ENCODE measurements around the gene LRRC10B.

The LRRC10B gene

DNA sequence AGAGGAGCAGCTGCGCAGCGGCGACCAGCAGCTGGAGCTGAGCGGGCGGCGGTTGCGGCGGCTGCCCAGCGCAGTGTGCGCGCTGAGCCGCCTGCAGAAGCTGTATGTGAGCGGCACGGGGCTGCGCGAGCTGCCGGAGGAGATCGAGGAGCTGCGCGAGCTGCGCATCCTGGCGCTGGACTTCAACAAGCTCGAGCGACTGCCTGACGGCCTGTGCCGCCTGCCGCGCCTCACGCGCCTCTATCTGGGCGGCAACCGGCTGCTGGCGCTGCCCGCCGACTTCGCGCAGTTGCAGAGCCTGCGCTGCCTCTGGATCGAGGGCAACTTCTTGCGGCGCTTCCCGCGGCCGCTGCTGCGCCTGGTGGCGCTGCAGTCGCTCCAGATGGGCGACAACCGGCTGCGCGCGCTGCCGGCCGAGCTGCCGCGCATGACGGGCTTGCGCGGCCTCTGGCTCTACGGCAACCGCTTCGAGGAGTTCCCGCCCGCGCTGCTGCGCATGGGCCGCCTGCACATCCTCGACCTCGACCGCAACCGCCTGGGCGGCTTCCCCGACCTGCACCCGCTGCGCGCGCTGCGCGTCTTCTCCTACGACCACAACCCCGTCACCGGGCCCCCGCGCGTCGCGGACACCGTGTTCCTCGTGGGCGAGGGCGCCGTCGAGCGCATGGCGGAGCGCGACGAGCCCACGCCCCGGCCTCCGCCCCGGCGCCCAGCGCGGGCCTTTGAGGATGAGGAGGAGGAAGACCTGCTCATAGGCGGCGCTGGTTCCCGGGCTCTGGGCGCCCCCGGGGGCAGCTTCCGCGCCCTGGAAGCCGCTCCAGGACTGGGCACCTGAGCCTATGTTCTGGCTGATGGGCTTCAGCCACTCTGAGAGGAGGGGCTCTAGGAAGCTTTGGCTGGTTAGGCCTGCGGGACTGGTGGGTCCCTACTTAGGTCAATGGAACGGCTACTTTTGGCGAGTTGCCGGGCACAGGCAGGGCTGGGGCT, 787 bp downstream of the LRRC10B start:
- DNase-seq (ENCODE audit: low read depth in 2 of 2) = peak; percentile 67 to 76

DNA sequence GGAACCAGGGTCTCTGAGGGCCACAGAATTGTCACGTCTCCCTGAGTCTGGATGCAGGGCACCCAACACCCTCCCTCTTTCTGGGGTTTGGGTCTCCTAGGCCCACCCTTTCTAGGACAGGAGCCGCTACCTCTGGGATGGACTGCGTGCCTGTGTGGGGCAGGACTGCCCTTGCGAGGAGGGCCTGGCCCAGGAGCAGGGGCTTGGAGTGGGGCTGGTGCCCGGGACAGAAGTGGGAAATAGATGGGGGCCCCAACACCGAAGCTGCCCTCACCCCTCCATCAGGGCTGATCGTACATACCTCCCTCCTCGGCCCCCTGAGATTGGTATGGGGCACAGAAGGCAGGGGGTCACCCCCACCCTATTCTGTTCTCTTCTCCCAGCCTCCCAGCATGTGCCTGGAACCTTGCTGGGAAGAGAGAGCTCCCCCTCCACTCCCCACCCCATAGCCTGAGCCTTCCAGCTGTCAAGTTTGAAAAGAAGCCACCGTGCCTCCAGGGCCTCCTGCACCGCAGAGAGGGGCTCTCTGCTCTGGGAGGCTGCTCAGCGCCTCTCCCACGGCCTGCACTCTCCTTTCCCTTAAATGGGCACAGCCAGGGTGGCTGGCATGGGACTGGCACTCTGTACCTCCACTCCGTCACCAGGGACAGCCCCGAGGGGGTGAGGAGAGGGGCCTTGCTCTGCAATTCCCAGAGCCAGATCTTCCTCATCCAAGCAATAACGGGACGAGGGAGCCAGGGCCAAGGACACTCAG, 1.8 kb downstream of the LRRC10B start:
- no peak for DNase-seq (ENCODE audit: low read depth in 2 of 2)

DNA sequence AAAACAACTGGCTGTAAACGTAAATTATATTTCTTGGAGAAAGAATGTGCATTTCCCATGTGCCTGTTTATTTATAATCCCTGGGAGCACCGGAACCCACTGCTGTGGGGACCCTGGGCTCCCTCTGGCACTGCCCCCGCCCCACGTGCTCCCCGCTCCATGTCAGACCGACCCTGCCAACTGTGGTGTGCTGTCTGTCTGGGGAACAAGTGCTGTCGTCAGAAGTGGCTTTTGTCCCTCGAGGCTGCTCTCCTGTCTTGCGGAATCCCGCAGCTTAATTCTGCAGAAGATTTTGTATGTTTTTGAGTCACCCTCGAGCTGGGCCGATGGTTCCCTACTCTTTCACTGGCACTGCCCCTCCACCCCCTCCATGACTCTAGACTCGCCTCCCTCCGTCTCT, 2.4 kb downstream of the LRRC10B start:
- no peak for DNase-seq (ENCODE audit: low read depth in 2 of 2)

DNA sequence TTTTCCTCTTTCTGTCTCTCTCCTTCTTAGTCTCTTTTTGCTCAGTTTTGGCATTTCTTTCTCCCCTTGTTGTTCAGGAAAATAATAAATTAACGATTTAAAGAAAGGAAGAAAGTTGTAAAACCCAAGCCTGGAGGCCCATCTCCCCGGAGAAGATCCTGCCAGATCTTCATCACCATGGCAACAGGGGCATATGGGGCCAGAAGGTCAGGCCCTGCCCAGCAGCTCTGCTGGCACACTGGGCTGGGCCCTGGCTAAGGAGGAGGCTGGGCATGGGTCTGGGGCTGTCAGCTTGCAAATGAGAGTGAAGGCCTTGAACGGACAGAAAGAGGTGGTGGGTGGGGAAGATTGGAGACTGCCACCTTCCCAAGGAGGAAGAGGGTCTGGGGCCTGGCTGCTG, 2.8 kb downstream of the LRRC10B start:
- no peak for DNase-seq (ENCODE audit: low read depth in 2 of 2)

DNA sequence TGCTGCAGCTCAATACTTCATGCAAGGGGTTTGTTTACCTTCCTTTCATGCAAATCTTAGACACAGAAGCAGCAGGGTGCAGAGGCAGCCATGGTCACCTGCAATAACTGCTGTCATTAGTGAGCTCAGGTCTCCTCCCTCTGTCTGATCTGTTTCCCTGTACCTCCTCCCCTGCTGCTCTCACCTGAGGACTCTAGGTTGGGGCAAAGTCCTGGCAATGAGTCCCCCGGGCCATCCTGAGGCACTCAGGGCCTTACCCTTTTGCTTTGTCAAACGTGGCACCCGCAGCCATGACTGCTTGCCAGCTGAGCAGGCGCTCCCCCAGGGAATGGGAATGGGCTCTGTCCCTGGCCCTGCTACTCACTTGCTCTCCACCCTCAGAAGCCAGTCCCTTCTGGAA, 3.9 kb downstream of the LRRC10B start:
- DNase-seq (ENCODE audit: low read depth in 2 of 2) = no peak

DNA sequence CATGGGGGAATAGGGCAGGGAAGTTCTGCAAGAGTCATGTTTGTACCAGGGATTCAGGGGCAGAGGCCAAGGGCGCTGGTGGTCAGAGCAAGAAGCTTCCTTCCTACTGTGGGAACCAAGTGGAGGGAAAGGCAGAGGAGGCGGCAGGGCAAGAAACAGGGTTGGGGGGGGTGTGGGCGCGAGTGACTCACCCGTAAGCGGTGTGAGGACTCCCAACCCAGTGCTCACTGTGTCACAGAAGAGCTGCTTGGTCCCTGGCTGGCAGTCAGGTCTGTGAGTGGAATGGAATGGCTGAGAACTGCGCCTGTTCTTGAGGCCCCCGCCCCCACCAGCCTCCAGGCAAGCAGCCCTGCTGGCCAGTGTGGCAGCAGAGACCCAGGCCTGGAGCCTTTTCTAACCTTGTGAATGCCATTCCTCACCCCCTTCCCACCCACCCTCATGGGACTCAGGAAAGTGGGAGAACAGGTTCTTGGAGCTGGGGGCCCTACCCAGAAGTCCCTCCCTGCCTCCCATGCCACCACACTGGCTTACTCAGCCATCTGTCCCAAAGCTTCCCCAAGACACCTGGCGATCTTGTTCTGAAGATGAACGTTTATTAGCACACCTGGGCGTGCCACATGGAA, 4.7 kb downstream of the LRRC10B start:
- DNase-seq (ENCODE audit: low read depth in 2 of 2) = no peak

DNA sequence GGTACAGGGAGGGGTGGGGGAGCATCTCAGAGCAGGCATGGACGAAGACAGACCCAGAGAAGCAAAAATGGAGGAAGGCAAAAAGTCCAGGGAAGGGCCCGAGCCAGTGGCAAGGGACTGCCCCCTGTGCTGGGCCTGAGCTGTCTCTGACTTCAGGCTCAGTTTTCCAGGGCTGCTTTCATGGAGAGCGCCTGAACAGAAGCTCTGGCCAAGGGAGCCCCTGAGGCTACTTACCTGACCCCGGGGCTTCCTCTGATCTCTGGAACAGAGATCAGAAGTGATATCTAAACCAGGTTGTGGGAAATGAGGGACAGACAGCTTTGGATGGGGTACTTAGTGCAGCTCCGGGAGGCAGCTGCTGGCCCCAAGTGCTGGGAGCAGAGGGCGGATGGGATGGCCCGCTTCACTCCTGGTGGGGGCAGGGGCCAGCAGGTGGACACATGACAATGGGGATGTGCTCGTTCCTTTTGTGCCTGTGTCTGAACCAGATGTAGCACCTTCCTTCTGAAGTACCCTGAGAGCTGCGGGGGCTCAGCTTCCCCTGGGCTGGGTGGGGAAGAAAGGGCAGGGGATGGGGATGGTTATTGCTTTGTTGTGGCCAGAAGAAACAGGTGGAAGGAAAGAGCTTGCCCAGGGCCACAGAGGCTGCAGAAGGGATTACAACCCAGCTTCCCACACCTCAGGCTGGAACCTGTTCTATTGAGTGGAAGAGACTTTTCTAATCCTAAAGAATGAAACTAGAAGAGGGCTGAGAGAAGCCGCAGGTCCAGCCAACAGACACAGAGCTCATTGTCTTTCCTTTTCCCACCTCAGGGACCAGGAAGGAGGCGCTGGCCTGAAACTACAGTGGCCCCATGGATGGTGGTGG, 5.7 kb downstream of the LRRC10B start:
- no peak for DNase-seq (ENCODE audit: low read depth in 2 of 2)

DNA sequence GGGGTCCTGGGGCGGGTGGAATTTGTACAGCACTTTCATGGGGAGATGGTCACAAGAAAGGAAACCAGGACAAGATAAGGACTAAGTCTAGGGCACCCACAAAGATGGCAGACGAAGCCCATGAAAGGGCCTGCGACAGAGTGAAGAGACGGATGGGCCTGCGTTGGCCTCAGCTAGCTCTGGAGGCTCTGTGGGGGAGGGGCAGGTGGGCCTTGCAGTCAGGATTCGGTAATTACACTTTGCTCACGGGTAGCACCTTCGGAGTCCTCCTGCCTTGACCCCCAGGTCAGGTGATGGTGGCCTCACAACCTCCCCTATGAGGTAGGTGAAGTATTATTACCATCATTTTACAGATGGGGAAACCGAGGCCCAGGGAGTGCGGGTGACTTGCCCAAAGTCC, 7.1 kb downstream of the LRRC10B start:
- no peak for DNase-seq (ENCODE audit: low read depth in 2 of 2)

DNA sequence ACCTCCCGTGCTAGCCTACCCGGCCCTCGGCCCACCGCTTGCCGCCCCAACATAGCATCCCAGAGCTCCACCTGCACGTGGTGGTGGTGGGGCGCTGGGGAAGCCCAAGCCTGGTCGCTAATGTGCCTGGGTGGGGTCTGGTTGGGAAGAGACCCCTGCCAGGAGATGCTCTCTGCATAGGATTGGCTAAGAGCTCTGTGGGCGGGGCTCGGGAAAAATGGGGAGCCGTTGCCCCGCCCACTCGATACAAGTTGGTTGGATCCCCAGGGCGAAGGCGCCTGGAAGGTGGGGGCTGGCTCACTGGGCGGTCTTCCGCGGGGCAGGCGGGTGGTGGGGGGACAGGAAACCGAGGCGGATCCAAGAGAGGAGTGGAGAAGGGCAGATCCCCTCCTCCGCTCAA, 7.6 kb downstream of the LRRC10B start:
- DNase-seq (ENCODE audit: low read depth in 2 of 2) = no peak

DNA sequence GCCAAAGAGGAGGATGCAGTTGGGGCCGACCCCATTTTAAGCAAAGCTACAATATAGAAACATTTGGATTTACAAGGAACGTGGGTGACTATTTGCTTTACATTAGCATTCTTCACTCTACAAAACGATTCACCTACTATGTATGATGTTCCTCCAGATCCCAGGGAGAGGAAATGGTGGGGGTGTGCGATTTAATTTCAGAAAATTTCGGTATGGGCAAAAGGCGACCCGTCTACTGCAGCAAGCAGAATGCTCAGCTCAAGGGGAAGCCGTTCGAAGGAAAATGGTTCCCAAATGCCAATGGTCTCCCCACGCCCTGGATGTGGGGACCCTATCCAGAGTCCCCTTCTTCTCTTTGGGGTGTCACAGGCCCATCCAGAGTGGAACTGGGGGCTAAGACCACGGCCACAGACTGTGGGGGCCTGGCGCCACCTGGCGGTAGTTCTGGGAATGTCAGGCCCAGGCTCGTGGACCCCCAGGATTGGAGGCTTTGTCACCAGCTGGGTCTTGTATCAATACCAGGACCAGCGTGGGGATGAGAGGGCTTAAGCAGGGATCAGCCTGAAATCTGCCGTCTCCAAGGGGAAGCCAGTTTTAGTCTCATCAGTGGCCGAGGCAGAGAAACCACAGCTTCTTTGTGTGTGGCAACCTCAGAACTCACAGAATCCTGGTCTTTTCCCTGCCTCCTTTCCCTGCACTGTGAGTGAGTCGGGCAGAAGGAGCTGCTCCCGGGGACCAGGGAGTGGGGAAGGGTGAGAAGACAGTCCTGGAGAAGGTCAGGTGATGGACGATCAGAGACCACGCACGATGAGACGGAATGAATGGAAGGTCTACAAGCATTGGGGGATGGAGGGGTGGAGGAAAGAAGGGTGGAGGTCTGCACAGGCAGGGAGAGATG, 8.4 kb downstream of the LRRC10B start:
- peak; percentile 21 to 34 for DNase-seq (ENCODE audit: low read depth in 2 of 2)

DNA sequence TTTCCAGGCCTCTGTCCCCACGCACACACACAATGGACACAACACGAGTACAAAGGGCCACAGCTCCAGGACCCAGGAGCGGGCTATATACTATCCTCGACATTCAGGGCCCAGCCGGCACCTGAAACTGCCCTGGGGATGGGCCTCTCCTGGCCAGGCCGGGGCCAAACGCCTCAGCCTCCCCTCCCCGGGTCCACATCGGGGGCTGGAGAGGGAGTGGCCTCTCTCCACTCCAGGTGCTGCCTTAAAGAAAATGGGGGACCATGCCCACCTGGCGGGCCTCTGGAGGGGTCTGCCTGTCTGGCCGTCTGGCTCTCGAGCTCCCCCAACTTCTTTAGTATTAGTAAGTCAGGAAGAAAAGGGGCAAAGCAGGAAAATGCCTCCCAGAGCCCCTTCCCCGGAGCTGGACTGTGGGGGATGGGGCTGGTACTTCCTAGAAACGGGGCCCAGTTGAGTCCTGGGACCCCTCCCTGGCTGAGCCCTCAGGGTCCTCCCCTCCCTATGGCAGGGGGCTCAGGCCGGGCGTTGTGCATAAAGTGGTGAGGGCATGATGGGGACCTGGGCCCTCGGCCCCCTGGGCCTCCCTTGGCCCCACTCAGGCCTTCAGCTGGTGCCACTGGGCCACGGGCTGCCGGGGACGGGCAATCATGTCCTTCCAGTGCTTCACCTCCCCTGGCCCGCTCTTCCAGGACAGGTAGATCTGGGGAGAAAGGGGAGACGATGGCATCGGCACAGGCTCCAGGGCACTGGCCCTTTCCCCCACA, 9.7 kb downstream of the LRRC10B start:
- no peak for DNase-seq (ENCODE audit: low read depth in 2 of 2)

DNA sequence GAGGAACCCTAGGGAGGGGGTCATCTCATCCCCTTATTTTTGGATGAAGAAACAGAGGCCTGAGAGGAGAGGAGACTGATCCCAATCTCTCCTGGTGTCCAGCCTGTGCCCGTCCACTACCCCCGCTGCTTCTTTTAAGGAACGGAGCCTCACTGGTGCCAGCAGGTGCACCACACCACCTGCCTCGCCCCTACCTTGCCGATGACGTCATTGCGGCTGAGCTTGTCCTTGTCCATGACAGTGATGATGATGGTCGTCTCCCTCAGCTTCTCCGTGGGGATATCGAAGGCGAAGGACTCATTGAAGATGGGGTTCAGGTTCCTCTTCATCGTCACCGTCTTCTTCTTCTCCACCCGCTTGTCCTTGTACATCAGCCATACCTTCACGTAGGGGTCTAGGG, 14.3 kb downstream of the LRRC10B start:
- no peak for DNase-seq (ENCODE audit: low read depth in 2 of 2)

DNA sequence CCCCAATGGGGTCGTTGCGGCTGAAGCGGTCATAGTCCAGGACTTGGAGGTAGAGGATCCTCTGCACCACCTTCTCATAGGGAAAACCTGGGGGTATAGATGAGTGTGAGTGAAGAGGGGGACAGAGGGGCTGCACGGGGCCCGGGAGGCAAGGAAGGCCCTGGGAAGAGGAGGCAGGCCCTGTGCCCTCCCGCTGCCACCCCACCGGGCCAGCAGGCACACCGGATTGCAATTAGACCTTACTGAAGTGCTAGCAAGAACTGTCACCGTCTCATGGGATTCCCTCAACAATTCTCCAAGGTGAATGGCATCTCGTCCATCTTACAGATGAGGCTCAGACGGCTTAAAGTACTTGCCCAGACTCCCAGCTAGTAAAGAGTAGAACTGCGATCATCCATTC, 15.9 kb downstream of the LRRC10B start:
- DNase-seq (ENCODE audit: low read depth in 2 of 2) = no peak

DNA sequence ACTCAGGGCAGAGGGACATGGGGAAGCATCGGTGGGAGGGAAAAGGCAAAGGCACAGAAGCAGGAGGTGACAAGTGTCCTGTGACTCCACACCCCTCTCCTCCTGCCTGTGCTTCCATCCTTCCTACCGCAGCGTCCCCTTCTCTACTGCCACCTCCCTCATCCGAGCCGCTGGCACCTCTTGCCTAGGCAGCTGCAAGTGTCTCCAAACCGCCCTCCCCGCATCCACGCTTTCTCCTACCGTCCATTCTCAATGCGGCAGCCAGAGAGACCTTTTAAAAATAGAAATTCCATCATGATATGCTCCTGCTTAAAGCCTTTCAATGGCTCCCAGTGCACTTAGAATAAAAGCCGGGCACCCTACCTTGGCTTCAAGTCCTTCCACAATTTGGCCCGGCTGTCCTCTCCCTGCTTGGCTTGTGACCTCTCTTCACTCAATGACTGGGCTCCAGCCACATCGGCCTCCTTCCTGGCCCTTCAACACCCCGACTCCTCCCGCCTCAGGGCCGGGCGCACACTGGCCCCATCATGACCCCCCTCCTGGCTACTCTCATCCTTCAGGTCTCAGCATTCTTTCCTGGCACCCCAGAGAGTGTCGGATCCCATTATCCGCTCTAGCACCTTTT, 16.5 kb downstream of the LRRC10B start:
- DNase-seq (ENCODE audit: low read depth in 2 of 2) = no peak

DNA sequence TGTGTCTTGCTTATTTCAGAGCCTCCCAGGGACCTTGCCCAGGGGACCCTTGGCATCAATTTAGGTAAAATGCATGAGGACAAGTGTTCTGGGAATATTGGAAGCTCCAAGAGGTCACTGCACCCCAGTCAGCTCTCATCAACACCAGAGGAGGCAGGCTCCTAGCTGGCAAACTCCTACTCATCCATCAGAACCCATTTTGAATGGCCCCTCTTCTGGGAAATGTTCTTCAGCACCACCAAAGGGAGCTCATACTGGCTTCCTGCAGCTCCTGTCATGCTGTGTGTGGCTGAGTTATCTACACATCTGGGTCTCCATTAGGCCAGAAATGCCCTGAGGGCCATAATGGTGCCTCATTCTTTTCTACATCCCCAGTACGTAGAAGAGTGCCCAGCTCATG, 17.7 kb downstream of the LRRC10B start:
- DNase-seq (ENCODE audit: low read depth in 2 of 2) = no peak

DNA sequence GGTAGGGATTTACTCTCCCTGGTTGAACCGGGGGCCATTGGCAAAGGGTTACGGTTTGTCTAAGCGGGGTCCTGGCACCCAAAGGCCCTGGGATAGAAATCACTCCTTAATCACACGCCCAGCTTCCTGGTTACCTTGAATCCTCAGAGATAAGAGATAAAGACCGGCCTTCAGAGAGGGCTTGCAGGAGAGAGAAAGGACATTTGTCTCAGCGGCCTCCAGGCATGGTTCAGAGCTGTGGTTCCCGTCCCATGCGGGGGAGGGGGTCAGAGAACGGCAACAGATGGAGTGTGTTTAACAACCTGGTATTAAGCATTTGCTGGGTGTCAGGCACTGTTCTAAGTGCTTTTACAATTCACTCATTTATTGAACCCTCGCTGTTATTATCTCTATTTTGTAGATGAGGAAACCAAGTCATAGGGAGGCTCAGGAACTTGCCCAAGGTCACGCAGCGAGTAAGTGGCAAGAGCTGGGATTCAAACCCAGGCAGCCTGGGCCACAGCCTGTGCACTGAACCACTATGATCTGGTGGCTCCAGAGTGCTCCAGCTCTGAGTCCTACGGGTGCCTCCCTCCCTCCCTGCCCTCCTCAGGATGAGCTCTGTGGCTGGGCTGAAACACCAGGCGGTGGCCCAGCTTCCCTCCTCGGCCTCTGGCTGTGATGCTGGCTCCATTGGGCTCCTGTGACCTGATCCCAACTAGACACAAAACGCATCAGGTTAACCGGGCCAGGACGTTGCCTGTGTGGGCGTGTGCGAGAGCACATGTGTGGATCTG, 18.6 kb downstream of the LRRC10B start:
- no peak for DNase-seq (ENCODE audit: low read depth in 2 of 2)

DNA sequence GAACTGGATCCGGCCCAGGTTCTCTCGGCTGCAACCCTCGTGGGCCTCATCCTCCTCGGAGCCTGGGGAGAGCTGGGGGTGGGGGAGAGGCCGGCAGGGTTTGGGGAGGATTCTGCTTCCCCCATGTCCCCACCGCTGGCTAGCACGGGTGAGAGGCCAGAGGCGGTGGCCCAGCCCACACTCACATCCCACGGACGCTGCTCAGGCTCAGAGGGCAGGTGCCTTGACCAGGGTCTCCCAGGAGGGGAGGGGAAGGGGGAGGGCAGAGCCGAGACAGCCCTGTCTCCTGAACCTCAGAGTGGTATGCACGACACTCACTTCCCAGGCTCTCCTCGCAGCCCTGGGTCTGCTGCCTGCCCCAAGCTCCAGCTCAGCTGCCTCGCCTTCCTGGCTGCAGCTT, 19.6 kb downstream of the LRRC10B start:
- DNase-seq (ENCODE audit: low read depth in 2 of 2) = no peak

DNA sequence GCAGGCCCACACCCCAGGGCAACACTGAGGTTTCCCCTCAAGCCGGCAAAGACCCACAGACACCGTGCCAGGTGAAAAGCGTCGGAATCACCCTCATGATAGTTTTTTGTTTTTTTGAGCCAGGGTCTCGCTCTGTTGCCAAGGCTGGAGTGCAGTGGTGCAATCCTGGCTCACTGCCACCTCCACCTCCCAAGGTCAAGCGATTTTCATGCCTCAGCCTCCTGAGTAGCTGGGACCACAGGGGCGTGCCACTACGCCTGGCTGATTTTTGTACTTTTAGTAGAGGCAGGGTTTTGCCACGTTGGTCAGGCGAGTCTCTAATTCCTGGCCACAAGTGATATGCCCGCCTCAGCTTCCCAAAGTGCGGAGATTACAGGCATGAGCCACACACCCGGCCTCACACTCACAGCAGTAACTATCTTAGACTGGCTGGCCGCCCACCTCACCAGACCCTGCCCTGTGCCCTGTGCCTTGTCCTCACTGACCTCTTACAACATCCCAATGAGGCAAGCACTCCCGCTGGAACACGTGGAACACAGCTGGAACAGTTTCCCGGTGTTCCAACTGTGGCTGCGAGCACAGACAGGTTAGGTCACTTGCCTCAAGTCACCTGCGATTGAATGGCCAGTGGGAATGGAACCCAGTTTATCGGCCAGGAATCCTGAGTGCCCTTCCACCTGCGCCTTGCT, 21.1 kb downstream of the LRRC10B start:
- no peak for DNase-seq (ENCODE audit: low read depth in 2 of 2)

Measured in stimulated activated CD8-positive, alpha-beta memory T cell treated with anti-CD3 and anti-CD28 coated beads, Interleukin-15, amount 100 ng/mL, for 48 hours (primary cell).